Measurements from ENCODE around the gene MED25.

DNA sequence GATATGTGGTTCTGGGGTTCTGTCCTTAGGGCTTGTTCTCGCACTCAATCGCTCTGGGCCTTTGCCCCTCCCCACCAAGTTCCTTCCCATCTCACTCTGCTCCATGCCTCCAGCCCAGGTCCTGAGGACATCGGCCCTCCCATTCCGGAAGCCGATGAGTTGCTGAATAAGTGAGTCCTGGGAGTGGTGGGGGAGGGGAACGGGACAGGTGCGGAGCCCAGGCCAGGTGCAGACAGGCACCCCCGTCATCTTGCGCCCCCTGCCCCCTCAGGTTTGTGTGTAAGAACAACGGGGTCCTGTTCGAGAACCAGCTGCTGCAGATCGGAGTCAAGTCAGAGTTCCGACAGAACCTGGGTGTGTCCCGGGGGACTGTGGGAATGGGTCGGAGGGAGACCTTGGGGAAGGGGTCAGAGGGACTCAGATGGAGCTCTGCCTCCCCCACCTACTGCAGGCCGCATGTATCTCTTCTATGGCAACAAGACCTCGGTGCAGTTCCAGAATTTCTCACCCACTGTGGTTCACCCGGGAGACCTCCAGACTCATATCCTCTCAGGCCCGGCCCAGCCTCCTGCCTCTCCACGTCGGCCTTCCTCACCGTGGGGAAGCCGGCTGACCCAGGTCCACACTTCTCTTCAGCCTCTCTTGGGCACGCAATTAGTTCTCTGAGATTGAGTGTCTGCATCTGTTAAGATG is 15.1 kb upstream of the MED25 start:
- TF ChIP-seq TAF1 (IDR thresholded peaks at IDR 0.05; ENCODE audit: borderline replicate concordance, insufficient read depth, low read length), result no peak
- TF ChIP-seq POLR2AphosphoS5 (IDR thresholded peaks at IDR 0.05; ENCODE audit: low read depth, low read length), result no peak; the same call in 1 of the 2 replicates

All from PFSK-1 (cell line).